ENCODE data around the gene FASTKD2.

GRCh38 chr2:206764673-206765241 lies 649 bp upstream of the FASTKD2 start:
- no peak for TF ChIP-seq EZH2phosphoT487 (IDR thresholded peaks at IDR 0.05; ENCODE audit: low read depth)
- TF ChIP-seq, protein P1, sequence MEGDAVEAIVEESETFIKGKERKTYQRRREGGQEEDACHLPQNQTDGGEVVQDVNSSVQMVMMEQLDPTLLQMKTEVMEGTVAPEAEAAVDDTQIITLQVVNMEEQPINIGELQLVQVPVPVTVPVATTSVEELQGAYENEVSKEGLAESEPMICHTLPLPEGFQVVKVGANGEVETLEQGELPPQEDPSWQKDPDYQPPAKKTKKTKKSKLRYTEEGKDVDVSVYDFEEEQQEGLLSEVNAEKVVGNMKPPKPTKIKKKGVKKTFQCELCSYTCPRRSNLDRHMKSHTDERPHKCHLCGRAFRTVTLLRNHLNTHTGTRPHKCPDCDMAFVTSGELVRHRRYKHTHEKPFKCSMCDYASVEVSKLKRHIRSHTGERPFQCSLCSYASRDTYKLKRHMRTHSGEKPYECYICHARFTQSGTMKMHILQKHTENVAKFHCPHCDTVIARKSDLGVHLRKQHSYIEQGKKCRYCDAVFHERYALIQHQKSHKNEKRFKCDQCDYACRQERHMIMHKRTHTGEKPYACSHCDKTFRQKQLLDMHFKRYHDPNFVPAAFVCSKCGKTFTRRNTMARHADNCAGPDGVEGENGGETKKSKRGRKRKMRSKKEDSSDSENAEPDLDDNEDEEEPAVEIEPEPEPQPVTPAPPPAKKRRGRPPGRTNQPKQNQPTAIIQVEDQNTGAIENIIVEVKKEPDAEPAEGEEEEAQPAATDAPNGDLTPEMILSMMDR (IDR thresholded peaks at IDR 0.05; ENCODE audit: low read depth, low read length) = no peak
